HL-60/S4 (cell line): ENCODE results near the gene SSU72.
"Not testable (repeated sequence)": the region's sequence is repeated elsewhere in the genome, so short reads cannot be mapped to it uniquely, and the experiment has no call there.

Experiments
- in situ Hi-C: fragments of 300-500 bp; cut with MboI; formaldehyde crosslinking; loops from 2 replicates; pipeline ENCODE4 v1.14.3; 2022; ENCODE audit warnings: low sequenced_read_pairs

SSU72 gene

GRCh38 chr1:1529936-1530335 is 44.7 kb downstream of the SSU72 start:
- in situ Hi-C loops, result no loop called here

- in situ Hi-C loops, result no loop called here
These were observed 45.3 kb downstream of the SSU72 start for GRCh38 chr1:1529321-1529720.

- in situ Hi-C loops, result no loop called here
These were observed 46.1 kb downstream of the SSU72 start for GRCh38 chr1:1528301-1529267.

- in situ Hi-C loops, result no loop called here
These were observed 47.4 kb downstream of the SSU72 start for GRCh38 chr1:1527092-1527816.

GRCh38 chr1:1526476-1526875 is 48.2 kb downstream of the SSU72 start:
- in situ Hi-C loops, result not testable (repeated sequence)

- in situ Hi-C loops, result not testable (repeated sequence)
These were observed 49.8 kb downstream of the SSU72 start for GRCh38 chr1:1524750-1525383.

GRCh38 chr1:1523651-1524050 is 51.0 kb downstream of the SSU72 start:
- in situ Hi-C loops, result not testable (repeated sequence)

- in situ Hi-C loops, result not testable (repeated sequence)
These were observed 51.4 kb downstream of the SSU72 start for GRCh38 chr1:1523226-1523625.

GRCh38 chr1:1522536-1522935 is 52.1 kb downstream of the SSU72 start:
- in situ Hi-C loops, result not testable (repeated sequence)

GRCh38 chr1:1521331-1521730 is 53.3 kb downstream of the SSU72 start:
- in situ Hi-C loops, result no loop called here

GRCh38 chr1:1519805-1520505 is 54.7 kb downstream of the SSU72 start:
- in situ Hi-C loops, result not testable (repeated sequence)

- in situ Hi-C loops, result not testable (repeated sequence)
These were observed 56.0 kb downstream of the SSU72 start for GRCh38 chr1:1518621-1519007.

- in situ Hi-C loops, result no loop called here
These were observed 56.6 kb downstream of the SSU72 start for GRCh38 chr1:1517973-1518620.

- in situ Hi-C loops, result not testable (repeated sequence)
These were observed 57.7 kb downstream of the SSU72 start for GRCh38 chr1:1516923-1517322.

- in situ Hi-C loops, result not testable (repeated sequence)
These were observed 60.3 kb downstream of the SSU72 start for GRCh38 chr1:1514376-1514775.

- in situ Hi-C loops, result not testable (repeated sequence)
These were observed 61.0 kb downstream of the SSU72 start for GRCh38 chr1:1513675-1514074.

GRCh38 chr1:1512425-1512824 is 62.2 kb downstream of the SSU72 start:
- in situ Hi-C loops, result not testable (repeated sequence)

GRCh38 chr1:1511533-1512285 is 63.0 kb downstream of the SSU72 start, which contains the start of gene ATAD3A:
Gene ATAD3A, plus strand, starts transcription at chr1:1512162. Its CDS starts 107 bp downstream, at chr1:1512269.
- in situ Hi-C loops, result no loop called here

- in situ Hi-C loops, result no loop called here
These were observed 63.6 kb downstream of the SSU72 start for GRCh38 chr1:1510912-1511532.
